ENCODE measurements around the gene SSBP3. TPM values are rescaled to one million over a fixed set of nuclear protein-coding genes. Genes with fewer than 3 reads are reported as not detected.

The SSBP3 gene
- polyA plus RNA-seq, 1 of the 3 experiments (the other 2 are of a cell fraction), result 26.2 TPM

- Histone ChIP-seq H3K9ac (no peak overlapping the region), H3K9me3 (no peaks in the 10 kb centered on the region), H3K9me2 (no peaks in the 10 kb centered on the region), H3K27ac (ENCODE audit: low read depth in 2 of 2, low read length in 1 of 2) (no peak overlapping the region; a peak in 1 of 4 replicates), H4K20me1 (ENCODE audit: insufficient read depth) (no peaks in the 10 kb centered on the region), H3K4me3 (ENCODE audit: low read depth in 2 of 2, low read length in 1 of 2) (no peak overlapping the region), H2AFZ (ENCODE audit: low read depth) (no peak overlapping the region), H3K4me2 (no peak overlapping the region), H3K79me2 (ENCODE audit: insufficient read depth) (no peaks in the 10 kb centered on the region), H3K36me3 (replicated peaks in 1 of 2; ENCODE audit: control insufficient read depth in 1 of 2, insufficient read depth in 2 of 2, low read length in 1 of 2) (peaks cover 0 to 2% of the 10 kb centered on the region in 2 experiments), H3K27me3 (ENCODE audit: insufficient read depth) (no peaks in the 10 kb centered on the region), H3F3A (replicated peaks; ENCODE audit: insufficient read depth) (no peaks in the 10 kb centered on the region), H3K4me1 (ENCODE audit: control insufficient read depth in 1 of 2, insufficient read depth in 2 of 2, low read depth in 1 of 2, low read length in 1 of 2) (peaks cover 6 to 50% of the 10 kb centered on the region in 2 experiments; a peak in 3 of 4 replicates)
- ChIA-PET CTCF (interaction anchor here (1.7 kb wide), 2 partner anchors 9 to 14 kb away, joined by 4 to 6 read pairs; no protein-coding TSS in a partner anchor), POLR2A (no interaction called here)
- 92% methylated on average over 16 of the region's 16 CpGs for WGBS (ENCODE audit: low lambda C conversion rate)
- no peak for DNase-seq
- no peak for TF ChIP-seq POLR2AphosphoS5 (IDR thresholded peaks at IDR 0.05; ENCODE audit: low read depth, low read length)
- TF ChIP-seq, protein P1, sequence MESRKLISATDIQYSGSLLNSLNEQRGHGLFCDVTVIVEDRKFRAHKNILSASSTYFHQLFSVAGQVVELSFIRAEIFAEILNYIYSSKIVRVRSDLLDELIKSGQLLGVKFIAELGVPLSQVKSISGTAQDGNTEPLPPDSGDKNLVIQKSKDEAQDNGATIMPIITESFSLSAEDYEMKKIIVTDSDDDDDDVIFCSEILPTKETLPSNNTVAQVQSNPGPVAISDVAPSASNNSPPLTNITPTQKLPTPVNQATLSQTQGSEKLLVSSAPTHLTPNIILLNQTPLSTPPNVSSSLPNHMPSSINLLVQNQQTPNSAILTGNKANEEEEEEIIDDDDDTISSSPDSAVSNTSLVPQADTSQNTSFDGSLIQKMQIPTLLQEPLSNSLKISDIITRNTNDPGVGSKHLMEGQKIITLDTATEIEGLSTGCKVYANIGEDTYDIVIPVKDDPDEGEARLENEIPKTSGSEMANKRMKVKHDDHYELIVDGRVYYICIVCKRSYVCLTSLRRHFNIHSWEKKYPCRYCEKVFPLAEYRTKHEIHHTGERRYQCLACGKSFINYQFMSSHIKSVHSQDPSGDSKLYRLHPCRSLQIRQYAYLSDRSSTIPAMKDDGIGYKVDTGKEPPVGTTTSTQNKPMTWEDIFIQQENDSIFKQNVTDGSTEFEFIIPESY (IDR thresholded peaks at IDR 0.05; ENCODE audit: borderline replicate concordance, low read depth), result no peak
- no peak for TF ChIP-seq MEF2A (IDR thresholded peaks at IDR 0.05; ENCODE audit: borderline replicate concordance, low read depth)
- TF ChIP-seq EP300 (IDR thresholded peaks at IDR 0.05; ENCODE audit: borderline replicate concordance in 1 of 2, low read depth in 1 of 2, low read length in 1 of 2), result no peak
- TF ChIP-seq RCOR1 (IDR thresholded peaks at IDR 0.05; ENCODE audit: low read length), result no peak
- TF ChIP-seq TEAD4 (IDR thresholded peaks at IDR 0.05; ENCODE audit: borderline replicate concordance, insufficient read depth), result no peak
- TF ChIP-seq RAD21 (IDR thresholded peaks at IDR 0.05; ENCODE audit: low read length), result no peak
- no peak for TF ChIP-seq GATA2 (CRISPR knock-in tag; IDR thresholded peaks at IDR 0.05)
Observed at GRCh38 chr1:54259546-54260140, 146.6 kb downstream of the SSBP3 start.

DNA sequence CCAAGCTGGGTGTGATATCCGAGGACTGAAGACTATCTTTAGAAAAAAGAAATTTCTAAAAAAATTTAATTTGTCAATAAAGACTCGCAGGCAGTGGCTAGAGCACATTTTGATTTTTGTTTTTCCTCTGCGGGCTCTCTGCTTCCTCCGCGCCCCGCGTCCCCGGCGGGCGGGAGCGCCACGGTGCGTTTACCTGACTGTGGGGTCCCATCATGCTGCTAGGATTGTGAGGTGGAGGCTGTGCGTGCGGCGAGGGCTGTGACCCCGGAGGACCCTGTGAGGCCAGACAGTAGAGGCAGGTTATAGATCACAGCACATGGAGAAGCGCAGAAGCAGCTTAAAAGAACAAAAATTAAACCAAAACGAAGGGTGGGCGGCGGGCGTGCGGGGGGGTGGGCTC is 148.3 kb downstream of the SSBP3 start:
- TF ChIP-seq MEF2A (IDR thresholded peaks at IDR 0.05; ENCODE audit: borderline replicate concordance, low read depth), result no peak
- no peak for TF ChIP-seq MAX (IDR thresholded peaks at IDR 0.05; ENCODE audit: low read depth)
- no peak for TF ChIP-seq SIN3A (IDR thresholded peaks at IDR 0.05; ENCODE audit: borderline replicate concordance, low read depth, low read length)
- TF ChIP-seq NFIC (IDR thresholded peaks at IDR 0.05; ENCODE audit: borderline replicate concordance), result no peak
- TF ChIP-seq, protein P2, sequence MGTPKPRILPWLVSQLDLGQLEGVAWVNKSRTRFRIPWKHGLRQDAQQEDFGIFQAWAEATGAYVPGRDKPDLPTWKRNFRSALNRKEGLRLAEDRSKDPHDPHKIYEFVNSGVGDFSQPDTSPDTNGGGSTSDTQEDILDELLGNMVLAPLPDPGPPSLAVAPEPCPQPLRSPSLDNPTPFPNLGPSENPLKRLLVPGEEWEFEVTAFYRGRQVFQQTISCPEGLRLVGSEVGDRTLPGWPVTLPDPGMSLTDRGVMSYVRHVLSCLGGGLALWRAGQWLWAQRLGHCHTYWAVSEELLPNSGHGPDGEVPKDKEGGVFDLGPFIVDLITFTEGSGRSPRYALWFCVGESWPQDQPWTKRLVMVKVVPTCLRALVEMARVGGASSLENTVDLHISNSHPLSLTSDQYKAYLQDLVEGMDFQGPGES (IDR thresholded peaks at IDR 0.05; ENCODE audit: low read depth, low read length), result no peak
- no peak for TF ChIP-seq EP300 (IDR thresholded peaks at IDR 0.05; ENCODE audit: borderline replicate concordance in 1 of 2, low read depth in 1 of 2, low read length in 1 of 2)
- no peak for TF ChIP-seq TCF12 (IDR thresholded peaks at IDR 0.05)
- no peak for TF ChIP-seq TEAD4 (IDR thresholded peaks at IDR 0.05; ENCODE audit: borderline replicate concordance, insufficient read depth)
- TF ChIP-seq MXI1 (IDR thresholded peaks at IDR 0.05; ENCODE audit: low read depth, low read length), result no peak
- TF ChIP-seq CTCF (IDR thresholded peaks at IDR 0.05), result no peak
- no peak for TF ChIP-seq JUND (IDR thresholded peaks at IDR 0.05)
- TF ChIP-seq FOSL2 (IDR thresholded peaks at IDR 0.05; ENCODE audit: borderline replicate concordance, low read depth), result no peak
- no peak for DNase-seq
- ChIA-PET CTCF (interaction anchor here (1.2 to 1.7 kb wide), 2 partner anchors 11 to 176 kb away, joined by 3 to 4 read pairs; no protein-coding TSS in a partner anchor), POLR2A (no interaction called here)
- no peaks in the 10 kb centered on the region for H4K20me1 ChIP-seq (ENCODE audit: insufficient read depth)
- no peak overlapping the region for H3K9ac ChIP-seq
- no peaks in the 10 kb centered on the region for H3K36me3 ChIP-seq (replicated peaks in 1 of 2; ENCODE audit: control insufficient read depth in 1 of 2, insufficient read depth in 2 of 2, low read length in 1 of 2)
- no peaks in the 10 kb centered on the region for H3K79me2 ChIP-seq (ENCODE audit: insufficient read depth)
- no peaks in the 10 kb centered on the region for H3K9me2 ChIP-seq
- H3K27ac ChIP-seq (ENCODE audit: low read depth in 2 of 2, low read length in 1 of 2), result no peak overlapping the region; a peak in 1 of 4 replicates
- H3K27me3 ChIP-seq (ENCODE audit: insufficient read depth), result no peaks in the 10 kb centered on the region
- no peak overlapping the region for H3K4me2 ChIP-seq
- peaks cover 23 to 55% of the 10 kb centered on the region in 2 experiments for H3K4me1 ChIP-seq (ENCODE audit: control insufficient read depth in 1 of 2, insufficient read depth in 2 of 2, low read depth in 1 of 2, low read length in 1 of 2)
- H3F3A ChIP-seq (replicated peaks; ENCODE audit: insufficient read depth), result peaks cover 12% of the 10 kb centered on the region
- WGBS (ENCODE audit: low lambda C conversion rate), result 98% methylated on average over 23 of the region's 23 CpGs
- no peaks in the 10 kb centered on the region for H3K9me3 ChIP-seq
- H3K4me3 ChIP-seq (ENCODE audit: low read depth in 2 of 2, low read length in 1 of 2), result no peak overlapping the region
- no peak overlapping the region for H2AFZ ChIP-seq (ENCODE audit: low read depth)
